Right lobe of liver (tissue), 6 donors: ENCODE measurements around the gene TENT5C. TPM values are rescaled to one million over a fixed set of nuclear protein-coding genes. Genes with fewer than 3 reads are reported as not detected.
A peak's percentile ranks its signal among the peaks of the same experiment; 100 is the strongest.

Experiments used
- ATAC-seq, 4 donors: fragments of 200-7000 bp; cut with Tn5 transposase; one replicate each; pipeline ENCODE4 v1.9.1; 2020; ENCODE audit warnings: mild to moderate bottlenecking in 4 of 4, moderate library complexity in 4 of 4
- DNase-seq, 3 donors: peaks; one replicate each; pipeline ENCODE4 v3.0.0-alpha.2; 2020
- H3K27ac ChIP-seq, 3 donors: fragments of 200-600 bp; one replicate each; pipeline ENCODE4 v1.8.0; 2022
- H3K27me3 ChIP-seq, 2 donors: fragments of 200-600 bp; one replicate each; pipeline ENCODE4 v1.8.0; 2022
- H3K36me3 ChIP-seq, 4 donors: fragments of 200-600 bp; sonication (generic) in 1 of 4; one replicate each; pipeline versions ENCODE4 v1.5.1 to v1.8.0; 2017 to 2022; ENCODE audit warnings: control low read depth in 1 of 4
- H3K4me1 ChIP-seq, 4 donors: fragments of 200-600 bp; sonication (generic) in 1 of 4; one replicate each; pipeline versions ENCODE4 v1.5.1 to v1.8.0; 2017 to 2022; ENCODE audit warnings: control low read depth in 1 of 4
- H3K4me3 ChIP-seq, 3 donors: fragments of 200-600 bp; one replicate each; pipeline ENCODE4 v1.8.0; 2022
- H3K9me3 ChIP-seq, 4 donors: fragments of 200-600 bp; sonication (generic) in 1 of 4; one replicate each; pipeline versions ENCODE4 v1.5.1 to v1.8.0; 2017 to 2022; ENCODE audit warnings: control low read depth in 1 of 4
- CTCF ChIP-seq, 4 donors: fragments of 200-600 bp in 3 of 4; fragments of 450-650 bp in 1 of 4; IDR thresholded peaks; one replicate each; pipeline versions ENCODE4 v1.5.1 to v1.8.0; 2016 to 2022; ENCODE audit warnings: antibody characterized with exemption in 4 of 4, mild to moderate bottlenecking in 2 of 4
- POLR2A ChIP-seq: fragments of 450-650 bp; IDR thresholded peaks from one replicate; pipeline ENCODE4 v1.6.1; 2017; ENCODE audit warnings: antibody characterized with exemption, mild to moderate bottlenecking
- WGBS: methylation state at CpG from one replicate; pipeline ENCODE4 v1.1.6; 2018; ENCODE audit warnings: low coverage, low lambda C conversion rate; ENCODE audit not compliant: insufficient coverage; ENCODE audit errors: missing lambda C conversion rate; 5-methylcytosine and 5-hydroxymethylcytosine counted together
- intact Hi-C, 2 donors: fragments of 100-400 bp; cut with DNase I; formaldehyde crosslinking; loops; one replicate each; pipeline versions ENCODE4 v1.11.2 to v1.14.1; 2022
- total RNA-seq, 6 experiments: library from RNA; depleted of rRNA in 2 of 6; stranded (reverse); fragments of >200 nt in 2 of 6; fragmentation: NEBNext Ultra II Directional in 3 of 6; extraction: Animal tissue kit (Norgen Biotek cat#: 25700) in 3 of 6; gene quantifications; one replicate each; pipeline versions ENCODE4 v1.1.0 to v1.2.4, GENCODE V29; 2016 to 2023
- donor health status: DM: no; HTN: yes; CAD: no.
- donor health status: DM: no; HTN: no; CAD: no.
- donor health status: DM: no; HTN: no; CAD: no.
- donor health status: DM: no; HTN: yes; CAD: no.
- donor health status: DM: no; HTN: yes; CAD: no.

TENT5C gene
- total RNA-seq, 6 experiments from 2014 or later, result 2.3 to 13.7 (median 3.0) TPM

GRCh38 chr1:117610036-117610435 is 4.2 kb downstream of the TENT5C start:
- ATAC-seq, result no peak
- Histone ChIP-seq H3K27me3 (no peaks in the 10 kb centered on the region), H3K36me3 (no peaks in the 10 kb centered on the region), H3K9me3 (no peaks in the 10 kb centered on the region), H3K4me1 (peaks cover 0 to 25% (median 0%) of the 10 kb centered on the region in 4 donors), H3K4me3 (no peak overlapping the region), H3K27ac (no peak overlapping the region)
- DNase-seq, result peak in 1 of 3 donors; percentile 28
- intact Hi-C loops, result no loop called here
- no CpG with 5 or more reads among the region's 4 CpGs for WGBS
- TF ChIP-seq POLR2A (no peak), CTCF (IDR thresholded peaks at IDR 0.05) (no peak)

- WGBS, result 76% methylated on average over 2 of the region's 5 CpGs
- ATAC-seq (no peak), DNase-seq (no peak)
- intact Hi-C loops, result no loop called here
- Histone ChIP-seq H3K27me3 (no peaks in the 10 kb centered on the region), H3K27ac (no peak overlapping the region), H3K9me3 (no peaks in the 10 kb centered on the region), H3K4me3 (no peak overlapping the region), H3K36me3 (no peaks in the 10 kb centered on the region), H3K4me1 (peaks cover 0 to 25% (median 0%) of the 10 kb centered on the region in 4 donors)
- TF ChIP-seq CTCF (IDR thresholded peaks at IDR 0.05) (no peak), POLR2A (no peak)
Observed at GRCh38 chr1:117611121-117611601, 5.3 kb downstream of the TENT5C start.

DNA sequence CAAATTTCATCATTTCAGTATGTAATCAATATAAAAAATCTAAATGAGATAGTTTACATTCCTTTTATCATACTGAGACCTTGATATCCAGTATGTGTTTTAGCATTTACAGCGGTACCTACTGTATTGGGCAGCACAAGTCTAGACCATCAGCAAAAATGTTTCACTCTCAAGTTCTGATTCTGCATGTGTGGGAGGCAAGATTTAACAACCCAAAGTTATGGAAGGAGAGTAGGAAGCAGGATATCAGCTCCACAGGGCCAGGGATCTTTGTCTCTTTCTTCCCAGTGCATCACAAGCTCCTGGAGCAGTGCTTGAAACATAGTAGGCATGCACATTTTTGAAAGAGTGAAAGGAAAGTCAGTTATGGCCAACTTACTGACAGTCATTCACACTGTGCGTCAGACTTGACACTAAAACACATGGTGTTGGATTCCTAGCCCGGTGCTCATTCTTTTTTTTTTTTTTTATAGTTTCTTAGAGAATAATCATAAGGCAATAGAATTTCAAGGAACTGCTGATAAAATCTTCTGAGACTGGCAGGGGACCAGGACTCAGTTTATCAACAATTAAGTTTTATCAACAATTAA is 6.1 kb downstream of the TENT5C start:
- no peak for TF ChIP-seq POLR2A
- no peak for TF ChIP-seq CTCF (IDR thresholded peaks at IDR 0.05)
- no peaks in the 10 kb centered on the region for H3K36me3 ChIP-seq
- H3K27ac ChIP-seq, result no peak overlapping the region
- peaks cover 0 to 24% (median 0%) of the 10 kb centered on the region in 4 donors for H3K4me1 ChIP-seq
- no peaks in the 10 kb centered on the region for H3K9me3 ChIP-seq
- ATAC-seq (no peak), DNase-seq (no peak)
- no peak overlapping the region for H3K4me3 ChIP-seq
- H3K27me3 ChIP-seq, result no peaks in the 10 kb centered on the region
- WGBS, result 63% methylated on average over 3 of the region's 3 CpGs
- intact Hi-C loops, result no loop called here

DNA sequence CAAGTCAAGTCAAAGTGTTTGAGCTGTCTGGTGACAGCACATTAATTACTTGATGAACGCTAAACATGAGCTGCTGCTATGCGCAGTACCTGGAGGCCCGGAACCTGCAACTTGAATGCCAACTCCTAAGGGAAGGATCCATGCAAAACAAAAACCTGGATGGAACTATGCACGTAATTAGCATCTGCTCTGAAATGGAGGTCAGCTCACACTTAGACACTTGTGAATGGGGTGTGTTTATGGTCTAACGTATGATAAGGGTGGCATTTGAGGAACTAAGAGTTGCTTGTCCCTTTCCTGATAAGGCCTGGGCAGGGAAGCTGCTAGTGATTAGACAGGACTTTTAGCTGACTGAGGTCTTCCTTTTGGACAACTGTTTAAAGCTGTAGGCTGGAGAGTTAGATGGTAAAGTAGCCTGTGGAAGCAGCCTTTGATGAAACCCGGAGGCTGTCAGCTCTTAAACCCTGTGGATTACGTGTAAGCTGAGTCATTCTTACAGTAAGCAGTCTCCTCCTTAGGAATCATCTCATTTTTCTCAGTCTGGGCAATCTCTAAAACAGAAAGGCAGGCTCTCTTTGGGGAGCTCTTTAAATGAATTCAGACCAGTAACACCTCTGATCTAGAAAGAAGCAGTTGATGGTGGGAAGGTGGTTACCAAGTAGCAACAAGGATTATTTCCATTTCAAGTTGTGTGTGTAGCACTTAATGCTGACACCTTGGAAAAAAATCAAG is 6.8 kb downstream of the TENT5C start:
- Histone ChIP-seq H3K27ac (no peak overlapping the region), H3K36me3 (no peaks in the 10 kb centered on the region), H3K27me3 (no peaks in the 10 kb centered on the region), H3K4me3 (no peak overlapping the region), H3K4me1 (peaks cover 0 to 17% (median 0%) of the 10 kb centered on the region in 4 donors), H3K9me3 (no peaks in the 10 kb centered on the region)
- DNase-seq, result peak in 1 of 3 donors; percentile 21
- TF ChIP-seq CTCF (IDR thresholded peaks at IDR 0.05) (no peak), POLR2A (no peak)
- WGBS, result 53% methylated on average over 7 of the region's 7 CpGs
- intact Hi-C loops, result no loop called here
- peak in 3 of 4 donors; percentile 11 to 35 (median 13) for ATAC-seq
